ENCODE data around the gene PDP2.

- TF ChIP-seq CTCF (IDR thresholded peaks at IDR 0.05): no peak
- TF ChIP-seq POLR2A (IDR thresholded peaks at IDR 0.05): no peak
- no peak for TF ChIP-seq POLR2AphosphoS5 (IDR thresholded peaks at IDR 0.05)
Observed at GRCh38 chr16:66901626-66902025, 21.3 kb downstream of the PDP2 start.
